Measurements from ENCODE around the gene CADM1.

DNA sequence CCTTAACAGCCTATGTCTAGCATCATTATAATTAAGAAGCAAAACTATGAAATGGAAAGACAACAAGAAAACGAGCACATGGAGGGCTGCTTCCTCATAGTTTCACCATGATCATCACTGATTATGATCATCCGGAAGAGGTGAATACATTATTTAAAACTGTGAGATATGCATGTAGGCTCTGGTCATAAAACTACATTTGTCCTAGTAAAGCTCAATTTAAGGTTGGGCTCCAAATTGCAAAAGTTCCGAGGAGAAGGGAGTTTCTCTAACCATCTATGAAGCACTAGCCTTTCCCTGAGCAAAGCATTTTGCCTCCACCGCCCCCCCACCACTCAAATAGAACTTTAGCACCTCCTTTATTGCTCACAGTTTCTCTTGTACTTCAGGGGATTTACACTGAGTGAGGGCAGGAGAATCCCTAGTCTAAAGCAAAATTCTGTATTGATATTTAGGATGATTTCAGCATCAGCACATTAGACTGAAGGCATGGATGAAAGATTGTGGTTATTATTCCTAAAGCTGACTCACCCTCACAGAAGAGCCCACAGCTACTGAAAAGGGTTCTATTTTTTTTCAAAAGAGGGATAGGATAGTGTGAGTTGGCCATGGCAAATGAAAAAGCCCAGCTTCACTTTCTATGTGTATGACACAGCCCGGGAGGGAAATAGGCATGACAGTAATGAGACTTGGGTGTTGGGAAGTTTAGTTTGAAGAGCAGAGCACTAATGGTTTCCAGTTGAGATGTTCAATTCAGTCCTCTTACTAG, 203.4 kb downstream of the CADM1 start:
- no peak for TF ChIP-seq POLR2A (IDR thresholded peaks at IDR 0.05)
- TF ChIP-seq, protein P1, sequence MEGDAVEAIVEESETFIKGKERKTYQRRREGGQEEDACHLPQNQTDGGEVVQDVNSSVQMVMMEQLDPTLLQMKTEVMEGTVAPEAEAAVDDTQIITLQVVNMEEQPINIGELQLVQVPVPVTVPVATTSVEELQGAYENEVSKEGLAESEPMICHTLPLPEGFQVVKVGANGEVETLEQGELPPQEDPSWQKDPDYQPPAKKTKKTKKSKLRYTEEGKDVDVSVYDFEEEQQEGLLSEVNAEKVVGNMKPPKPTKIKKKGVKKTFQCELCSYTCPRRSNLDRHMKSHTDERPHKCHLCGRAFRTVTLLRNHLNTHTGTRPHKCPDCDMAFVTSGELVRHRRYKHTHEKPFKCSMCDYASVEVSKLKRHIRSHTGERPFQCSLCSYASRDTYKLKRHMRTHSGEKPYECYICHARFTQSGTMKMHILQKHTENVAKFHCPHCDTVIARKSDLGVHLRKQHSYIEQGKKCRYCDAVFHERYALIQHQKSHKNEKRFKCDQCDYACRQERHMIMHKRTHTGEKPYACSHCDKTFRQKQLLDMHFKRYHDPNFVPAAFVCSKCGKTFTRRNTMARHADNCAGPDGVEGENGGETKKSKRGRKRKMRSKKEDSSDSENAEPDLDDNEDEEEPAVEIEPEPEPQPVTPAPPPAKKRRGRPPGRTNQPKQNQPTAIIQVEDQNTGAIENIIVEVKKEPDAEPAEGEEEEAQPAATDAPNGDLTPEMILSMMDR (IDR thresholded peaks at IDR 0.05) = no peak

All from right lobe of liver (tissue), 4 donors.